Amniotic stem cell (primary cell): ENCODE results near the gene ANO6.
A peak's percentile ranks its signal among the peaks of the same experiment; 100 is the strongest.

ENCODE experiments used
- DNase-seq: peaks from one replicate; lab custom pipeline; 2025; lab: John Stamatoyannopoulos, UW

ANO6 gene

DNA sequence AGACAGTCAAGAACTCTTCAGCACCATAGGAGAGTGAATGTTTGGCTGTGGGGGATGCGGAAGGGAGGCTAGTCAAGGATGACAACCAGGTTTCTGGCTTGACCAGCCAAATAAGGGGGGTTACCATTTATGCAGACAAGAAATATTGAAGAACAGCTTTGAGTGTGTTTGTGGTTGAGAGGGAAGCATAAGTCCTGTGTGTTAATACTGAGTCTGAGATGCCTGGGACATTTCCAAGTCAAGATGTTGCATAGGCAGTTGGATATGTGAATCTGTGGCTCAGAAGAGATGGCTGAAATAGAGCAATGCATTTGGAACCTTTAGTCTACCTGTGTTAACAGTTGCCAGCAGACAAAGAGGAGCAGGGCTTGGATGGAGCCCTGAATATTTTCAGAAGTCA lies 66.1 kb downstream of the ANO6 start:
- no peak for DNase-seq

DNA sequence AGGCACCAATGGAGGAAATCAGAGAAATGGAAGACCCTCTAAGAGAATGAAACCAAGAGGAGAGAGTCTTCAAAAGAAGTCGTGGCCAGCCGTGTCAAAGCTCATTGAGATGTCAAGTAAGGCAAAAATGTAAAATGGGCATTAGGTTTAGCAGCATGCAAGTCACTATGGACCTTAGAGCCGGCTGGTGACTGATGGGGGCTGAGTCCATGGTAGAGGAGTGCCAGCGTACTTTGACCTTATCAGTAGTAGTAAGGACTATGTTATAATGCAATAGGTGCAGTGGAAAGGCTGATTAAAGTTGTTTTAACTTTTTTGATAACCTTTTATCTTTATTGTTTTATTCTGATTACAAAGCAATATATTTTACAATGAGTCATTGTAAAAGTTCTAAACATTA lies 66.5 kb downstream of the ANO6 start:
- DNase-seq, result no peak

DNA sequence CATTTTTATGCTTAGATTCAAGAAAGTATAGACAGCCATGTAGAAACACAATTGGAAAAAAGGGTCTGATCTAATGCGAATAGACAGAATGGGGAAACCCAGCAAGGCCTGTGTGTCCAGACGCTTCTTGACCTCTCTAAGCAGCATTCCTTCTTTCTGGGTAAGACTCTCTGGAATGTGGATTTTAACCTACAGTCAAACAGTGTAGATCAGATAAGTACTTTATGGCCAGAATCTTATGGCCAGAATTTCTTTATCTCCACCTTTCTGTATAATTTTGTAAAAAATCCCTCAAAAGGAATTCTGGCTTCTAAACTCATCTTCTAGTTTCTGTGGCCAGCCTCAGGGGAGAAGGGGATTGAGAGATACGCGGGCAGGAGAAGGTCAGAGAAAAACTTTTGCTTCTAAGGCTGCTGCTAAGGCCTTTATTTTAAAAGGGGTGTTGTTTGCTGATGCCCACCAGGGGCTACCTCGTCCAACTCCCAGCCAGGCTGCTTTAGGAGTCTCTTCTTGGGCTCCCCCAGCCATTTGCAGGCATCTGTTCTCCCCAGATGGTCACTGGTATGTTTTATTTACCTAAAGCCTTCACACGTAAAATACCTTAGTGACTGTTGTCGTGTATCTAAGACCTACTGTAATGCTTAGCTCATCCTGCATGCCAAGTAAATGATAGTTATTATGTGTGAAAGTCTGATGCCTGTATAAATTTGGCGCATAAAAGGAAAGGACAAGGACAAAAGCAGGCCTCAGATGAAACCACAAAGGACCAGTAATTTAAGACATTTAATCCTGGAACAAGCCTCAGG lies 68.4 kb downstream of the ANO6 start:
- peak; percentile 47 for DNase-seq

DNA sequence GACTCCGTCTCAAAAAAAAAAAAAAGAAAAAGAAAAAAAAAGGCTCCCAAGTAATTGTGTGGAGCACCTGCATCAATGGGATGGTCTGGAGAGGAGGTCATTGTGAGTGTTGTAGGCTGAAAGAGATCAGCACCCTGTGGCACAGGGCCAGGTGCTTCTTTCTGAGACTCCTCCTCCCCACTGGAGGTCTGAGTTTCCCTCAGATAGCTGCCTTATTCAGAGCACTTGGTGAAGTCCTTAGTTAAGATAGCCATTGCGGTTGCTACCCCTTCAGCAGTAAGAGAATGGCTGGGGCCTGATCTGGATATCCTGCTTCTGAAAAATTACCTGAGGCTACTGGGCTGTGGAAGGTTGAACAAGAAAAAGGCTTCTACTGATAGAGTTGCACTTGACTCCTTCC lies 69.8 kb downstream of the ANO6 start:
- DNase-seq, result no peak

DNA sequence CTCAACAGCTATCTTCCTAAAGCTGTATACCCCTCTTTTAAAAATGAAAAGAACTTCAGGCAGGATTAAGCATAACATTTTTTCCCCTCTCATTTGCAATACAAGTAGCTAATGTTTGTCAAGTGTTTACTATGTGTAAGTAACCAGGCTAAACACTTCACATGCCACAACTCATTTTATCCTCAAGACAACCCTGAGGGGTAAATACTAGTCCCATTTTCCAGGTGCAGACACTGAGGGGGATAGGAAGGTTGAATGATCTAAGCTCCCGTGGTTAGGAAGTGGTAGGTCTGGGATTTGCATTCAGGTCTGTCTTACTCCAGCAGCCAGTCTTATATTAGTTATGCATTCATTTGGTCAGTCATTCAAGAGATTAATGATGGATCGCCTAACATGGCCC lies 70.7 kb downstream of the ANO6 start:
- no peak for DNase-seq

DNA sequence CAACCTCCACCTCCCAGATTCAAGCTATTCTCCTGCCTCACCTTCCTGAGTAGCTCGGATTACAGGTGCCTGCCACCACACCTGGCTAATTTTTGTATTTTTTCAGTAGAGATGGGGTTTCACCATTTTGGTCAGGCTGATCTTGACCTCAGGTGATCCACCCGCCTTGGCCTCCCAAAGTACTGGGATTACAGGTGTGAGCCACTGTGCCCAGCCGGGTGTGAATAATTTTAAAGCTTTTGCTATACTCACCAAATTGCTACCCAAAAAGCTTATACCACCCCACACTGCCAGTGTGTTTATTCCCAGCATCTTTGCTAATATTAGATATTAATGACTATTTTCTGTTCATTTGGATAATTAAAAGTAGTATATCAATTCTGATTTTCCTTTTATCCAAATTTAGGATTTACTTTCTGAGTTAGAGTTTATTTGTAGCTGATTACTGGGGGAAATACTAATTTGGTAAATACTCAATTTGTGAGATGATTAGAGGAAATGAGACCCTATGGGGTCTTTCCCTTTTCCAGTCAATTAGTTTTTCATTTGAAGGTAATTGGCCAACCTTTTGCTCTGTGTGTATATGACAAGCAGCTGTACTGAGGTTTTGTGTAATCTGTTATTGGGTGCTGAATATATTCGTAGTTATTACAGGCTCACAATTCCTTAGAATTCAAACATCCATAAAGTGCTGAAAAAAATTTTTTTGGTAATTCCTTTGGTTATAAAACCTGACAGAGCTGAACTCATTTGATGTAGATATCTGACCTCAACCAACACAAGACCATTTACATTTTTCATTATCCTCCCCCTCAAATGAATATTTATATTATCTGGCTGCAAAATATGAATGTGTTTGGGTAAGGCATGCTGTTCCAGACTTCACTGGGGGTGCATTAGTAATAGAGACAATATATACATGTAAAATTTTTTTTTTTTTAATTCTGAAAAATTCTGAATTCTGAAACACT lies 73.6 kb downstream of the ANO6 start:
- no peak for DNase-seq

DNA sequence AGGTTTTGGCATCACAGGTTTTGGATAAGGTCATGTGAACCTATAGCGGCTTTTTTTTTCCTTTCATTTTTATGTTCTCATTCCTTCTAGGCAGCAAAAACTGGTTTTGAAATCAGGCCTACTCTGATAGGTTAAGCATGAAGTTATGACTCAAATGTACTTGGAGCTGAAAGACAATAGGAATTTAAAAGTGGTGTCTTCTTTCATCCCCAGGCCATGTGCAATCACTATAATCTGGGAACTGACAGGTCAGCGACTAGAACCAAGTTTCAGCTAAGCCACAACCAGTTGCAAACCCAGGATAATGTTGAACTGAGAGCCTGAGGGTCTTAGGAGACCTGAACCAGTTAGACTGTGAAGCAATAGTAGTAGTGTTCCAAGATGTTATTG lies 74.3 kb downstream of the ANO6 start:
- DNase-seq, result no peak

DNA sequence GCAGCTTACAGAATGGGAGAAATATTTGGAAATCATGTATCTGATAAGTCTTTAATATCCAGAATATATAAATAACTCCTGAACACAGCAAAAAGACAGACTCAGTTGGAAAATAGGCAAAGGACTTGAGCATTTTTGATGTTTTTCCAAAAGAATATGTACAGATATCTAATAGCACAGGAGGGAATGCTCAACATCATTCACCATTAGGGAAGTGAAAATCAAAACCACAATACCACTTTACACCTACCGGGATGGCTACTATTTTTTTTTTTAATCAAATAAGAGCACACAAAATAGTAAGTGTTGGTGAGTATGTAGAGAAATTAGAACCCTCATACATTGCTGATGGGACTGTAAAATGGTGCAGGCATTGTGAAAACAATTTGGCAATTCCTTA lies 75.6 kb downstream of the ANO6 start:
- no peak for DNase-seq

DNA sequence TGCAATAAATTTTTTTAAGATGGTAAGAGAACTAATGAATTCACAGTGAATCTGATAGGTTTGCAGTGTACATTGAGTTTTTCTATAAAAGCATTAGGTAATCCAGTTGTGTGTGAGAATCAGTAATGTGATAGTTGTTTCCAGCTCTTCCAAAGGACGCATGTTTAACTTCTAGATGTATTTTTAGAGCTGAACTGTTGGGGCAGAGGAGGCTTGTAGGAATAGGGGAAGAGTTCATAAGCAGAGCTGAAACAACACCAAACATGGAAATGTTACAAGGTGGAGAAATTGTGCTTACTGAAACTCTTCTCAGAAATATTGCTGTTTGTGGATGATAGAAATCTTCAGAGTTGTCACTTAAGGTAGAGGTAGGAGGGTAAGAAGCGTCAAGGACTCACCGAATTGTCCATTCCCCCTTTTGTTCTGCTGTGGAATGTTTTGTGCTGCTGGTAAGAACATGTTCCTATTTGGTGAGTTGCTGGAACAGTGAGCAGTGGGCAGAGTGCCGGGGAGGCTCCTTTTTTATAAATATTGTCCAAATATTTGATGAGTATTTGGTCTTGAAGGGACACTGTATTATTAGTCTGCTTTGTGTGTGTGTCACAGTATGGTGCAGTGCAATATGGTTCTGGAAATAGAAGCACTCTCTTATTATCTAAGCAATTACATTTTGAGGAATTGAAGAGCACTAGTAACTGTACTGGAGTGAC lies 76.7 kb downstream of the ANO6 start:
- DNase-seq, result no peak

DNA sequence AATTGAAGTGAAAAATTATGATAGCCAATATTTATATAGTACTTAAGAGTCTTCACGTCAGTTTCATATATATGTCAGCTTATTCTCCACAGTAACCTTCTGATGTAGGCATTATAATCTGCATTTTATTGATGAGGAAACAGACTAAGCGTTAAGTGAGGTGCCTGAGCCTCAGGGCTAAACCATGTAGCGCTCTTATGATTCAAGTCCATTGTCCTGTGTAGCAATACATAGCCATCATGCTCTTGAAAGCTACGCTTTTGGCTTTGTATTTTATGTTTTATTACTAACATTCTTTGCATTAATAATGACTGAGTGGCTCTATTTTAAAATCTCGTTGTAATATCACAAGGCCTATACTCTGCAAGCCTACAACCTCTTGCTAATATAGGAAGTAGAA lies 79.0 kb downstream of the ANO6 start:
- no peak for DNase-seq

DNA sequence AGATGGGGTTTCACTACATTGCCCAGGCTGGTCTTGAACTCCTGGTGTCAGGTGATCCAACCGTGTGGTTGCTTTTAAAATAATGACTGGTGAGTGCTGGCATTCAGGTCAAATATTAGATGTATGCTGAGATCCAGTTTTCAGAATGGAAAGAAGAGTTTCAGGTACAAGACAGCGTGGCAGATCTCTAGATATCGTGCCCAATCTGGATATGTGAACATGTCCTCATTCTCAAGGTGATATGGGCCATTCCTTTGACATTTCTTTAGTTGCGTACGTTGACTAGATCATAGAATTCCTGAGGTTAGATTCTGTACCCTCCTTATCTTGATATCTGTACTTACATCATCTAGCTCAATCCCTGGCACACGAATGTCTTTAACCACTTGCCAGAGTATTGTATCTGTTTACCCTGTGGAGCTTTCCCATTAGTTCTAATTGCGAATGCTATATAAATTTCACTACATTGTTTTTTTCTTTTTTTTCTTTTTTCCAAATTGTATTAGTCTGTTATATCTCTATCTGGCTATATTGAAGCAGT lies 80.2 kb downstream of the ANO6 start:
- DNase-seq, result no peak

DNA sequence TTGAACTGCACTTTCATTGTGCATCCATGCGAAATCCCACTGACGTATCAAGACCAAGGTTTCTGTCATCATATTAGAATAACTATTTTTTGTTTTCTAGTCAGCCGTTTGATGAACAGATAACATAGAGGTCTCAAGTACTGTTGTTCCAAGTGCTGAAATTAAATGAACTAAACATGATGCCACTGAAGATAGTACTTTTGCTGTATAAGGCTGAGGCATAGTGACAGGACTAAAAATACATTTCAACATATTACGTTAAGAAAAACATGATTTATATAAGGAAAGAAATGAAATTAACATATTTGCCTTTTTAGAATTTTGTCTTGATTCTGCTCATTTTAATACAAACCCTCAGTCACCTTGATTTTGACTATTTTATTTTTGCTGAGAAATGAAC lies 82.2 kb downstream of the ANO6 start:
- no peak for DNase-seq

DNA sequence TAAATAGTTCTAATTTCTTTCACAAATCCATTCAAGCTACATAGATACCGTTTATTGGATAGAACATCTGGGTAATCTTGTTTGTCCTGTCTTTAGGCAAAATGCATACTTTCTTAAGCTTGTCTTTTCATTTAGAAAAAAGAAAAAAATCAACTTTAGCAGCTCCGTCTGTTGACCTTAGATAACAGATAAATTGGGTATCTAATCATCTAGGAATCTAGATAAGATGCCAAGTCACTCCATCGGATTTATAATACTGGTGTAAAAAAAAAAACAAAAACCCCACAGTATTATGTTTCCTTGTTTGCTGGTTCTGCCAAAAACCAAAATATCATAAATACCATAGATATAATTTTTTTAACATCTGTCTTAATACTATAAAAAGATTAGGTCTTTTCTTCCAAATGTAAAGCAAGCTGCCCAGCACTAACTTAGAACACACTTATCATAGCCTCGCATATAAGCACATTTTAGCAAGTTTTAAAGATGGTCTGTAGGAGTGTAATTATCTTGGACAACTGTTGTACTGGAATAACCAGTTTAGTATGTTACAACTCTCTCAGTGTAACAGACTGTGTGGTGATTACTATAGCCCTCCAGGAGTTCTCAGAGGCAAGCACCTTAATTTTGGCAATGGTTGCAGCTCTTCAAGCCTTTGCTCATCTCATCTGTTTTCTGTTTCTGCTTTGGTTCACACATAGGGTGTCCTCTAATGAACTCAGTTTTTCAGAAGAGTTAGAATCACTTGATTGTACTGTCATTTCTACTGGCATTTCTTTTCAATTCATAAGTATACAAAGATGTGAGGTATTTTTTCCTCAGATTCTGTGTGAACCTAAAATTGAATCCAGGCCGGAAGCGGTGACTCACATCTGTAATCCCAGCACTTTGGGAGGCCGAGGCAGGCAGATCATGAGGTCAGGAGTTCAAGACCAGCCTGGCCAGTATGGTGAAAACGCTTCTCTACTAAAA lies 83.1 kb downstream of the ANO6 start:
- DNase-seq, result no peak

DNA sequence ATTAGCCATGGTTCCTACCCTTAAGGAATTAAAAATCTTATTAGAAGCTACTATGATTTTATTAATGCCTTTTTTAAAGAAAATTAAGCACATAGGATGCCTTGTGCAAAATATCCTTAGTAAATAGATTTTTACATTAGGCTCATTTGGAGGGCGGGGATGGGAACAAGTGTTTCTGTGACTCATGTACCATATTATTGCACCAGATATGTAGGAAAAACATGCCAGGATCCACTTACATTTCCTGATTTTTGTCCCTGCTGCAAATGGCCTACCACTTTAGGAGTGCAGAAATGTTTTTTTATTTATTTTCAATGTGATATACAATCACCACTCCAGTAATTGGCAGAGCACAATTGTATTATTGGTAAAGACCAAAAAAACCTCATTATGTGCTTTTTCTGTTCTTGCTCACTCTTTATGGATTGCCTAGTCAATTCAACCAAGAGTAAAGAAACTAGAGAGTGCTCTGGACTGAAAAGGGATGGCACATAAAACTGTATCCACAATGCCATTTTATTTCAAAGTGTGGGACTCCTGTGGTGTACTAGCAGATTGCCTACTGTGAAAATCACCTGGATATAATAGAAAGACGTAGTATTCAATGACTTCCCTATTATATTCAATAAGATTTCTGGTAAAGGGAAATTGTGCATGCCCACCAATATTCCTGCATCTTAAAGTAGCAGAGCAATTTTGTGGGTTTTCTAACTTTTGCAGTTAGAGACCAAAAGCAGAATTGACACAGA lies 86.9 kb downstream of the ANO6 start:
- DNase-seq, result no peak

DNA sequence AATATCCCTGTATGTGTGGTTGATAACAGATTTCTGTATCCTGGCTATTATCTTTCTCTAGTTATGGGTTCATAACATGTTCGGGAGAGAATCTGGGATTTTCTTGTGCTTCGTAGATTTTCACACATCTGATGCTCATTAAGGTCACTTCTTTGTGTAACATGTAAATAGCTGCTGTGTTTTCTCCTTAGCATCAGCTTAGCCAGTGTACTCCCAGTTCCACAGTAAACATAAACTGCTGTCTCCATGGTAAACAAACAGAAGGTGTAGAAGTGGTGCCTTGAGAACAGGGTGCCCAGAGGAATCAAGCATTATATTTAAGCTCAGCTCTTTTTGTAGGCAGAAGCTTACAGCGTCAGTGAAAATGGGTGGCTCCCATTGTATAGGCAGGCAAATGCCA lies 88.0 kb downstream of the ANO6 start:
- DNase-seq, result no peak

DNA sequence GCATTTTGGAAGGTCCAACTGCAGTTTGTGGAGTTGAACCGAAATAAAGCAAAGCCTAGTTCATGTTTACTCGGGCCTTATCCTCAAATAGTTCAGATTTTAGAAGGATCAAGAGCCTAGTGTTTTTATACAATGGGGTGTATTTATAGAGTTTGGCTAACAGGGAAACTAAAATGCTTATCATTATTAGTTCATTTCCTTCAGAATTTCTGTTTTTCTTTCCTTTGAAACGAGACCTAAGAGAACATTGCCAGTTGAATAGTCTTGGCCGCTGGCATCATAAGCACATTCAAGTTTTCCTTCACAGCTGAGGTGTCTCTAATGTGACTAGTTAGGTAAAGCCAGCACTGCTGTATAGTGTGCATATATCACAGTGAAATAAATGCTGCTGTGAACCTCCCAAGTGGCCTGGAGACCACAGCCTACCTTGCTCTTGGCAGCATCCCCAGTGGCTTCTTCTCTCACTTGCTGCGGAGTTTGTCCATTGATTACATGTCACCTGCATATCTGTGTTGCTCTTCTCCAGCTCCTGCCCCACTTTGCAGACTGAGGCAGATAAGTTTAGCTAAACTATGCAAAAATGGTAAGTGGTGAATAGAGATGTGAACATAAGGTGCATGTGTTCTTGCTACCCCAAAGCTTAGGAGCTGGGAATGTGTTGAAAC lies 88.8 kb downstream of the ANO6 start:
- DNase-seq, result no peak

DNA sequence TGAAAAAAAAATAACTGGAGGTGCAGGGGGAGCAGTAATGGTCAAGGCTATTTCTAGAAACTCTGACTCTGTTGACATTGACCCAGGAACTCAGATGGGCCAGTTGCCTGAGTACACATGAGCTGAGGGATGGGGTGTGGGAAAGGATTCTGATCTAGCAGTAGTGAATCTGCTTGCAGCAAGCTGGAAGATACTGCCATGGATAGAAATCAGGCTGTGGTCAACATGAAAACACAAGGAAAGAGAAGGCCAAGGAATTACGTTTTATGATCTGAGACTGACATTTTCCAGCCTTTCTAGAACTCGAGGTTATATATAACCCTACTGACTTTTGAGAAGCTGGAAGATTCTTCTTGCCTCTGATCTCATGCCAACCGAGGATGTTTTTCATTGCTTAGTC lies 90.0 kb downstream of the ANO6 start:
- DNase-seq, result no peak

DNA sequence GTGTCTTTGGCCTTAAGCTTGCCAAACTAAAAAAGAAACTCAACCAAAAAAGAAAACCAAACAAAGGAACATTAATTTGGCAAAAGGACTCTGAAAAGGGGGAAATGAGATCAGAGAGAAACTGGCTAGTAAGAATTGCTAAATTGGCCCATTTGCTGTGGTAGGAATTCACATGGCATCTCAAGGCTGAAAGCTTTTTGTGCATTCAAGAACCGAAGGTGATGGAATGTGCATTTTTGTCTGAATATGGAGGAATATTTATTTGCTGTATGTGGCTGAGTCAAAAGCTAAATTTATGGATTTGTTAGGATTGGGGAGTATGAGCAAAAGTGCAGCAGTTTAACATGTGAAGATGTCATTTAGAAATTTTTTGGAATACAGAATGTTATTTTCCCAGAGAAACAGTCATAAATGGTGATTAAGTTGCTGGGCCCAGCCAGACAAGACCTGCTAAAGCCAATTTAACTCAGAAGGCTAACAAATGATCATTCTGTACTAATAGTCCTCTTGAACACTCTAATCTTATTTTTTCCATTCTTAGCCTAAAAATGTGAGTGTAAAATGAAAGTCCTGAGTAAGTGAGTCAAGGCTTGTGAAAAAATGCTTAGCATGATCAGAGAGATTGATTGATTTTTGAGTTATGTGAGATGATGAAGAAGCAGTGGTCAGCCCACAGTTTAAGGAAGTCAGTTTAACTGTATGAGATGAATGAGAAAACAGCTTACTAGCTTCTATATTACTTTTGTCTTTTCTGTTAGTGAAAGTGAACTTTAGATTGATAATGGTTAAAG lies 94.1 kb downstream of the ANO6 start:
- no peak for DNase-seq

DNA sequence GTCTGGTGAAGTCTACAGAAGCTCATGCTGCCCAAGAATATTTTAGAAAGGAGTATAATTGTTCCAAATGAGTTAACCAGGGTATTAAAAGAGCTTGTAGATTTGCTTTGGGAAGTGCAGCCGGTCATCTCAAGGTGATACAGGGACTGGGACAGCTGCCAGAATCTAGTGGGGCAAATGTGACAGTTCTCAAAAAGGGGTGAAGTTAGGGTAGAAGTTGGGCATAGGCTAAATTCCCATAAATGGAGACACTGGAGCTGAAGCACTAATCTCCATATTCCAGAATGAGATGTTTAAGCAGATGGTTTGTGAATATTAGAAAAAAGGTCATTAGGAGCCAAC lies 94.7 kb downstream of the ANO6 start:
- no peak for DNase-seq
